Hepatocyte (in vitro differentiated cells): ENCODE results near the gene CHN1. TPM values are rescaled to one million over a fixed set of nuclear protein-coding genes. Genes with fewer than 3 reads are reported as not detected.

ENCODE experiments used
- DNase-seq: peaks from one replicate; pipeline ENCODE4 v3.0.0-alpha.2; 2016; ENCODE audit warnings: low spot score
- H2AFZ ChIP-seq: fragments of 200-600 bp; sonication (generic); 2 replicates; pipeline ENCODE4 v1.6.0; 2016; ENCODE audit warnings: antibody characterized with exemption, mild to moderate bottlenecking
- H3K27ac ChIP-seq: fragments of 200-600 bp; sonication (generic); 2 replicates; pipeline ENCODE4 v1.5.1; 2016; ENCODE audit warnings: mild to moderate bottlenecking
- H3K27me3 ChIP-seq: fragments of 200-600 bp; sonication (generic); 2 replicates; pipeline ENCODE4 v1.6.1; 2016
- H3K36me3 ChIP-seq: fragments of 200-600 bp; sonication (generic); replicated peaks from 2 replicates; pipeline ENCODE4 v1.5.1; 2016; ENCODE audit warnings: low read depth; ENCODE audit not compliant: insufficient read depth
- H3K4me1 ChIP-seq: fragments of 200-600 bp; sonication (generic); 2 replicates; pipeline ENCODE4 v1.5.1; 2016; ENCODE audit warnings: mild to moderate bottlenecking, moderate library complexity; ENCODE audit not compliant: insufficient read depth
- H3K4me2 ChIP-seq: fragments of 200-600 bp; sonication (generic); 2 replicates; pipeline ENCODE4 v1.6.0; 2016
- H3K4me3 ChIP-seq: fragments of 200-600 bp; sonication (generic); 2 replicates; pipeline ENCODE4 v1.5.1; 2016; ENCODE audit warnings: mild to moderate bottlenecking
- H3K79me2 ChIP-seq: fragments of 200-600 bp; sonication (generic); 2 replicates; pipeline ENCODE4 v1.6.0; 2017; ENCODE audit warnings: mild to moderate bottlenecking
- H3K9me2 ChIP-seq: fragments of 200-600 bp; sonication (generic); replicated peaks from 2 replicates; pipeline ENCODE4 v1.6.0; 2017; ENCODE audit warnings: mild to moderate bottlenecking; ENCODE audit not compliant: insufficient read depth
- H3K9me3 ChIP-seq: fragments of 200-600 bp; sonication (generic); 2 replicates; pipeline ENCODE4 v1.5.1; 2016; ENCODE audit warnings: low read depth, mild to moderate bottlenecking
- H4K20me1 ChIP-seq: fragments of 200-600 bp; sonication (generic); 2 replicates; pipeline ENCODE4 v1.6.0; 2016; ENCODE audit warnings: mild to moderate bottlenecking; ENCODE audit not compliant: insufficient read depth, poor library complexity, severe bottlenecking
- EZH2 ChIP-seq: fragments of 200-600 bp; sonication (generic); IDR thresholded peaks from 2 replicates; pipeline ENCODE4 v1.6.1; 2016; ENCODE audit warnings: antibody characterized with exemption, mild to moderate bottlenecking, borderline replicate concordance
- EZH2phosphoT487 ChIP-seq: fragments of 200-600 bp; sonication (generic); IDR thresholded peaks from one replicate; pipeline ENCODE4 v1.6.1; 2018; ENCODE audit warnings: antibody characterized with exemption, mild to moderate bottlenecking, low read depth, moderate library complexity; ENCODE audit not compliant: unreplicated experiment, severe bottlenecking
- WGBS: methylation state at CpG from one replicate; pipeline ENCODE4 v1.1.6; 2016; ENCODE audit warnings: low lambda C conversion rate; ENCODE audit errors: missing lambda C conversion rate; 5-methylcytosine and 5-hydroxymethylcytosine counted together
- polyA plus RNA-seq: library from polyadenylated mRNA; unstranded; fragments of >200 nt; fragmentation: Nextera tagmentation; extraction: Ambion mirVana; gene quantifications from 2 replicates; pipeline ENCODE4 v1.2.1, GENCODE V29; 2016
- total RNA-seq: library from RNA; depleted of rRNA; stranded (reverse); fragments of >200 nt; gene quantifications from 2 replicates; pipeline ENCODE4 v1.2.3, GENCODE V29; 2014
- TF ChIP-seq, protein P1 (sequence below): fragments of 200-600 bp; sonication (generic); IDR thresholded peaks from 2 replicates; pipeline ENCODE4 v1.5.1; 2016; ENCODE audit warnings: antibody characterized with exemption, mild to moderate bottlenecking; ENCODE audit not compliant: poor library complexity

The CHN1 gene
- total and polyA plus RNA-seq, 2 experiments from 2014 or later, result 19.2 to 23.0 TPM

GRCh38 chr2:174800436-174801205, 204.6 kb downstream of the CHN1 start:
- no peak for DNase-seq
- no peak overlapping the region for H2AFZ ChIP-seq
- no peaks in the 10 kb centered on the region for H3K36me3 ChIP-seq
- no peaks in the 10 kb centered on the region for H3K79me2 ChIP-seq
- no peaks in the 10 kb centered on the region for H3K9me3 ChIP-seq
- no peak overlapping the region for H3K4me2 ChIP-seq
- H3K4me1 ChIP-seq, result peaks cover 15% of the 10 kb centered on the region
- WGBS, result 66% methylated on average over 8 of the region's 8 CpGs
- H3K27ac ChIP-seq, result no peak overlapping the region
- H4K20me1 ChIP-seq, result no peaks in the 10 kb centered on the region
- H3K4me3 ChIP-seq, result no peak overlapping the region
- no peaks in the 10 kb centered on the region for H3K27me3 ChIP-seq
- H3K9me2 ChIP-seq, result no peaks in the 10 kb centered on the region
- TF ChIP-seq, protein P1, sequence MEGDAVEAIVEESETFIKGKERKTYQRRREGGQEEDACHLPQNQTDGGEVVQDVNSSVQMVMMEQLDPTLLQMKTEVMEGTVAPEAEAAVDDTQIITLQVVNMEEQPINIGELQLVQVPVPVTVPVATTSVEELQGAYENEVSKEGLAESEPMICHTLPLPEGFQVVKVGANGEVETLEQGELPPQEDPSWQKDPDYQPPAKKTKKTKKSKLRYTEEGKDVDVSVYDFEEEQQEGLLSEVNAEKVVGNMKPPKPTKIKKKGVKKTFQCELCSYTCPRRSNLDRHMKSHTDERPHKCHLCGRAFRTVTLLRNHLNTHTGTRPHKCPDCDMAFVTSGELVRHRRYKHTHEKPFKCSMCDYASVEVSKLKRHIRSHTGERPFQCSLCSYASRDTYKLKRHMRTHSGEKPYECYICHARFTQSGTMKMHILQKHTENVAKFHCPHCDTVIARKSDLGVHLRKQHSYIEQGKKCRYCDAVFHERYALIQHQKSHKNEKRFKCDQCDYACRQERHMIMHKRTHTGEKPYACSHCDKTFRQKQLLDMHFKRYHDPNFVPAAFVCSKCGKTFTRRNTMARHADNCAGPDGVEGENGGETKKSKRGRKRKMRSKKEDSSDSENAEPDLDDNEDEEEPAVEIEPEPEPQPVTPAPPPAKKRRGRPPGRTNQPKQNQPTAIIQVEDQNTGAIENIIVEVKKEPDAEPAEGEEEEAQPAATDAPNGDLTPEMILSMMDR, result no peak
- TF ChIP-seq EZH2phosphoT487 (no peak), EZH2 (no peak)

GRCh38 chr2:174798801-174799200, 206.4 kb downstream of the CHN1 start:
- Histone ChIP-seq H3K27me3 (no peaks in the 10 kb centered on the region), H4K20me1 (no peaks in the 10 kb centered on the region), H3K9me3 (no peaks in the 10 kb centered on the region), H3K4me1 (peaks cover 15% of the 10 kb centered on the region), H2AFZ (no peak overlapping the region), H3K4me3 (no peak overlapping the region), H3K36me3 (no peaks in the 10 kb centered on the region), H3K4me2 (no peak overlapping the region), H3K9me2 (no peaks in the 10 kb centered on the region), H3K27ac (no peak overlapping the region), H3K79me2 (no peaks in the 10 kb centered on the region)
- 100% methylated on average over 1 of the region's 1 CpG for WGBS
- no peak for TF ChIP-seq EZH2
- TF ChIP-seq EZH2phosphoT487, result no peak
- TF ChIP-seq, protein P1, result no peak
- DNase-seq, result no peak

DNA sequence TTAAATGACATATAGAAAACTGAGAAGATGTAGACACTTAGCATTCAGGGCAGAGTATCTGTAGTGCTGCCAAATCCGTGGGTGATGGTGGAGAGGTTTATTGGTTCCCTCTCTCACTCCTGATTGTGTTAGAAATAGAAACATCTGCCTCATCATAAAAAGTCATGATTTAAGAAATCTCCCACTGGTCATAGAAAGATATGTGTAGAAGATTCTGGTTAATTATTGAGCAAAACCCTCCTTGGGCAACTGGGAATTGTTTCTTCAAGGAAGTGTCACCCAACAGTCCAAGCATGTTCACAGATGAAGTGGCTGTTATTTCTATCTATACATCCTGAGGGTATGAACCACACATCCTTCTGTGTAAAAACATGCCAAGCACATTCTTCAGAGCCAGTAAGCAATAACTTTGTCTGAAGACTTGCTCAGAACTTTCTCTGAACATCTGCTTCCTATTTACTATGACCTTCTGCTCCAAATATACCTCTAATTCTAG, 207.4 kb downstream of the CHN1 start:
- no peak overlapping the region for H3K27ac ChIP-seq
- H3K36me3 ChIP-seq, result no peaks in the 10 kb centered on the region
- H3K79me2 ChIP-seq, result no peaks in the 10 kb centered on the region
- H3K9me3 ChIP-seq, result no peaks in the 10 kb centered on the region
- no peaks in the 10 kb centered on the region for H3K9me2 ChIP-seq
- no peaks in the 10 kb centered on the region for H3K27me3 ChIP-seq
- H3K4me2 ChIP-seq, result no peak overlapping the region
- TF ChIP-seq, protein P1, result no peak
- no peak for TF ChIP-seq EZH2phosphoT487
- no peaks in the 10 kb centered on the region for H4K20me1 ChIP-seq
- no peak overlapping the region for H3K4me3 ChIP-seq
- H3K4me1 ChIP-seq, result peaks cover 15% of the 10 kb centered on the region
- WGBS, result 46% methylated on average over 1 of the region's 1 CpG
- DNase-seq, result no peak
- no peak overlapping the region for H2AFZ ChIP-seq
